HG03460 (cell line): ENCODE measurements around the gene WASF1.
A peak's percentile ranks its signal among the peaks of the same experiment; 100 is the strongest.
"Not testable (repeated sequence)": the region's sequence is repeated elsewhere in the genome, so short reads cannot be mapped to it uniquely, and the experiment has no call there.

Experiments used
- ATAC-seq: cut with Tn5 transposase; IDR thresholded peaks from one replicate; pipeline ENCODE4 v1.9.1; 2021; ENCODE audit not compliant: unreplicated experiment

Gene WASF1

DNA sequence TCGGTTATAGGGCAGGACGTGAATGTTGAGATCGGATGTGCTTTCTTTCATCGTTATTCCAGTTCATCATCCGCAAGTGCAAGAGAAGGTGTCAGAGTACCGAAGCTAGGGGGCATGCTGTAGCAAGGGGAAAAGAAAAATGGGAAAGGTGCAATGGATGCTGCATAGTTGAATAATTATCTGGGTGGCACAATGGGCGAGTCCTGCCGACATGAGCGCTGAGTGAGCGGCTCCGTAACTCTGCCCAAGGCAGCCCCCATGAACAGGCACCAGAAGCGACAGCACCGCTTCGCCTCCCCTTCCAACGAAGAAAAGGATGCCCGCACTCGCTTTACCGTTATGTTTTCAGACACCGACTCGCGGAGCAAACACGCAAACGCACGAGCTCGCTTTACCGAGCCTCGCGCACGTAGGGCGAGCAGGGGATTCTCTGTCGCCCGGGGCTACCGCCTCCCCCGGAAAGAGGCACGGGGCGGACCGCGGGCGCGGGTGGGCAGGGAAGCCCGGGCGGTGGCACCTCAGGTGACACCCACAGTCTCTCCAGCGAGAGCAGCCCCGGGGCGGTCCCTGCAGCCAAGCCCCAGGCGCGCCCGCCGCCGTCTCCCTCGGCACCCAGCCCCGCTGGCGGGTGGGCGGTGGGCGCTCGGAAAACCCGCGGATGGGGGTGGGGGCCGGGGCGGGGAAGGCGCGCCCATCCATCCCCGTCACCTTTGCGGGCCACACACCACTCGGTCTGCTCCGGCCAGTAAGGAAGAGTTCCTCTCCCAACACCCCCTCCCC, 654 bp downstream of the WASF1 start:
- peak; percentile 24 for ATAC-seq

DNA sequence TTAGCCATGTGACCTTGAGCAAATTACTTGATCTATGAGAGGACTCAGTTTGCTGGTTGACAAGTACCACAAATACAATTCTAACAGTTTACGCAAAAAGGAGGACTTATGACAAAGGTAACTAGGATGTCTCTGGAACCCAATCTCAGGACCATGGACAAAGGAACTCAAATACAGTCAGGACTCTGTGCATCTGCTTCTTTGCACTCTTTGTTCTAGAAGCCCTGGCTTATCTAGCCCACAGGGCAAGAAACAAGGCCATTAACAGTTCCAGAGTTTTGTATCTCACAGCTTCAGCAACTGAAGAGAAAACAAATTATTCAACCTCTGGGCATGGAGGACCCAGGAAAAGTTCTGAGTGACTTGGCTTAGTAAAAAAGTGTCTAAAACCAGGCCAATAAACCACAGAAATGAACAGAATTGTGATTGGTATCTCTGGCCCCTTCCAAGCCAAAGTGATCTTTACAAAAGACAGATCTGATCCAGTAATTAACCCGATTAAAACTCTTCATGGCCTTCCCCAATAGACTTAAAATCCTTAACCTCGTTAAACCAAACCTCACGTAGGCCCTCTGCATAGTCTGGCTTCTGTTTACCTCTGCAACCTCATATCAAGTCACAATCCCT, 5.9 kb downstream of the WASF1 start:
- ATAC-seq = no peak

DNA sequence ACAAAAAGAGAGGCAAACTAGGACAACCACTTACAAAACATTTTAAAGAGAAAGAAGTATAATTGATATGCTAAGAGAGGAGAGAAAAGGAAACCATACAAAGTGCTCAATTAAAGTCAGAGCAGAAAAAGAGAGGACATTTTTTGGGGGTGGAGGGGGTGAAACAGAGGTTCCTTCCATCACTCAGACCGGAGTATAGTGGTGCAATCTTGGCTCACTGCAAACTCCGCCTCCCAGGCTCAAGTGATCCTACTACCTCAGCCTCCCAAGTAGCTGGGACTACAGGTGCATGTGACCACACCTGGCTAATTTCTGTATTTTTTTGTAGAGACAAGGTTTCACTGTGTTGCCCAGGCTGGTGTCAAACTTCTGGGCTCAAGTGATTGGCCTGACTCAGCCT, 9.4 kb downstream of the WASF1 start:
- ATAC-seq = no peak

DNA sequence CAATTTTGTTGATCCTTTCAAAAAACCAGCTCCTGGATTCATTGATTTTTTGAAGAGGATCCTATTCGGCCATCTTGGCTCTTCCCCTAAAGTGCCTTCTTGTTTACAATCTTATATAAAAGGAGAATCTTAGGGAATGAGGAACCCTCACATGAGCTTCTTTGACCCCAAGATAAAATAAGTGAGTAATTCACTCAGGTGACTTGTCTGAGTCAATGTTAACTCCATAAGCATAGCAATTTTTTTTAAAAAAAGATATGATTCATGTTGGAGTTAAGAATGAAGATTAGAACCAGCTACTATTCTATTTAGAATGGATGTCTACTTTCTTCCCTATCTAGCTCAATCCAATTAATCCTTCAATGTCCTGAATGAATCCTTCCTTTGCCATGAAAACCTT, 21.0 kb downstream of the WASF1 start:
- no peak for ATAC-seq

DNA sequence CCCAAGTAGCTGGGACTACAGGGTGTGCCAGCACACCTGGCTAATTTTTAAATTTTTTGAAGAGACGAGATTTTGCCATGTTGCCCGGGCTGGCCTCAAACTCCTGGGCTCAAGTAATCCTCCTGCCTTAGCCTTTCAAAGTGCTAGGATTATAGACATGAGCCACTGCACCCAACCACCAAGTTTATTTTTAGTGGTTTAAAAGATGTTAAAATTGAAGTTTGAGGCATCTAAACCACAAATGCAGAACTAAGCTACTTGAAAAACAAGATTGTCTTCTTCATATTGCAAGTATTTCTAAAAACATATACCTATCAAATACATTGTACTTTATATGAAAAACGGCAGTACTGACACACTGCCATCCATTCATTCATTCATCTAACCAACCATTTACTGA, 31.6 kb downstream of the WASF1 start:
- ATAC-seq = no peak

DNA sequence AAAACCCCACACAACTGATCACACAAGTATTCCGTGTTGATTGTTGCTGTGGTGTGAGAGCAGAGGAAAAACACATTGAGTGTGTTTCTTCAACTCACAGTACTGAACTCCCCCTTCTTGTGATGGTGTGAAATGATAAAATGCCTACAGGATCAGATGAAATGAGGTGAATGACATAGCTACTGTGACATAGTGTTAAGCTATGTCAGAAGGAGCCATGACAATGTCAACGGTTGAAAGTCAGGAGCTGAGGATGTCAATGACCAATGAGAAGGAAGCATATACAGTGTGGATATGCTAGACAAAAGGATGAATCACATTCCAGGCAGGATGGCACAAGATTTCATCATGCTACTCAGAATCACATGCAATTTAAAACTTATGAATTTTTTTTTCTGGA, 38.8 kb downstream of the WASF1 start:
- ATAC-seq = no peak

DNA sequence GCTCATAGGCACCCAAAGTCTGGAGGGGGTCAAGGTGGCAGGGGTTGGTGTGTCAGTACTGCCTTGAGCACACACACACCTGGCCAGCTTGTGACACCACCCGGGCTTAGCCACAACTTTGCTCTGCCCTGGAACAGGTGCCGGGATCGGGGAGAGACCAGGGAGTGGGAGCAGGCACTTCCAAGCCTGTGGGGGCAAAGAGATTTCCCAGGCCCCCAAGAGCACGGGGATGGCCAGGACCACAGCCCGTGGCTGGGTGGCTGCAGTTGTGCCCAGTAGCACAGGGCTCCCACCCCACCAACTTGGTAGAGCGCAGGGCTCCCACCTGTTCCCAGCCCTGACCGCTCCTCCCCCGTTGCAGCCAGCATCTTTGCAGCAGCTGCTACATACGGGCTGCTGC, 40.4 kb downstream of the WASF1 start:
- ATAC-seq = no peak

DNA sequence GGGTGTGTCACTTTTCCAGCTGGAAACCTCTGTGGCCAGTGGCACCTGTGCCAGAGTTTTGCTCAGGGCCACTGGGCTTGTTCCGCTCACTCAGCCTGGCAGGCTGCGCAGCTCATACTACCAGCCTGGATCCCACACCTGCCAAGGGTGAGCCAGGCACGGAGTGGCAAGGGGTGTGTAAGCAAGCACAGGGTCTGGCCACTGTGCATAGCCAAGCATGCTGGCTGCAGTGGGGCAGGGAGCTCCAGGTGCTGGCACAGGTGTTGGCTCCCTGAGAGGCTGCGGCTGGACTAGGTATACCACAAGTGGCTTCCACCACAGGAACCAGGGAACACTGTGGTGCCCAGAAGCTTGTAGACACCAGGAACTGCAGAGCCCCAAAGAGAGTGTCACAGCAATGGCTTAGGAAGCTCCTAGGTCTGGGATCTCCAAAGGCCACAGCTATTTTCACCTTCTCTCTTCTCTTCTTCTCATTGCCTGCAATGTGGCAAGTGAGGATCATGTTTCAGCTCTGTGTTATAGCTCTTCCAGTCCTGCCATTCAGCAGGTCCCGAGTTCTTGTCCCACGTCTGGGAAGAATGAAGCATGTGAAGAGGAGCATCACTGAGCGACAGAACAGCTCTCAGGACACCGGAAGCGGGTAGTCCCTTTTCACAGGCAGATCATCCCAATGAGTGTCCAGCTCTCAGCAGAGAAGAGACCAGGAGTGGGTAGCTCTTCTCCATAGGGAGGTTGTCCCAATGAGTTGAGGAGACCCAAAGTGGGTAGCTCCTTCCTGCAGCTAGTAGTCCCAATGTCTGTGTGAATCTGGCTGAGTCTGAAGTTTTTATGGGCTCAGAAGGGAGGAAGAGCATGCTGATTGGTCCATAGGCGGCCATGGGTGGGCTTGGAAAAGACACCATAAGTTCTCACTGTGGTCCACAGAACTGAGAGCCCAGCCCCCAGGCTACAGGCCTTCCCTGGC, 41.3 kb downstream of the WASF1 start:
- ATAC-seq = no peak

DNA sequence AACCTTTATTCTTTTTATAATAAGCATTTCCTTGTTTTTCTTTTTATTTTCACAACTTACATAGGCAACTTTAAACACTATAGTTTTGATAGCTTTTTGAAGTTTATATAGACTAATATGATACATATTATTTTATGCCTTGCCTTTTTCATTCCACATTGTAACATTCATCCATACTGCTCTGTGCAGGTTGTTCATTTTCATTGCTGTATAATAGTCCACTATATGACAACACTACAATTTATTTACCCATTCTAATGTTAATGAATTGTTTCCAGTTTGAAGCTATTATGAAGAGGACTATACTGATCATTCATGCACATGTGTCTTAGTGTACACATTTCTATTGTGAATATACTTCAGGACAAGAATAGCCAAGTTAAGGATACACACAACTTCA, 49.1 kb downstream of the WASF1 start:
- no peak for ATAC-seq

DNA sequence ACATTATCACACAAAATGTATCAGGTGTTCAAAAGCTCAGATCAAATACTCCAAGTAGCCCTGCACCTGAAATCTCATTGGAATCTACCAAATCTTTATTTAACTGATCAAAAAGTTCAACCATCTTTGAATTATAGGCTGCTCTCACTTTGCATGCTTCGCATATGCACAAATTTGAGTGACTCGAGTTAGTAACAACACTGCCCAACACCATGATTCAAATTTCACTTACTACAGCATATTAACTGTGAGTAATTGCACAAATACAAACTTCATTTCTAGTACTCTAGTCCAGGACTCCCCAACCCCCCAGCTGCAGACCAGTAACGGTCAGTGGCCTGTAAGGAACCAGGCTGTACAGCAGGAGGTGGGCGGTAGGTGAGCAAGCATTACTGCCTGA, 51.1 kb downstream of the WASF1 start:
- ATAC-seq = no peak

DNA sequence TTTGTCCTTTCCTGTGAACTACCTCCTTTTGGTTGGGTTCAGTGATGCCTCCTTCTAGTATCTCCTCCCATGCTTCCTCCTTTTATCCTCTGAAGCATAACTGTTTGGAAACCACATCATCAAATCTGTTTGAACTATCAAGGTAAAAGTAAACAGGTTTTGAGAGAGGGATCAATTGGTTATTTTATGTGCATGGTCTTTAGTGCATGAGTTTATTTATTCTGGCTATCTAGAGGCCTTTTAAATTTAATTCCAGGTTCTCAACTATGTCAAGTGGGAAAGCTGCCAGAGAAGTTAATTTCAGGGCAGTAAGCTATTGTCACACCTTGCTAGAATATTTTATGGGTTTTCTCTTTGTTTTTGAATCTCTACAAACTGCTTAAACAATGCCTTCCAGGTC, 54.1 kb downstream of the WASF1 start:
- no peak for ATAC-seq

DNA sequence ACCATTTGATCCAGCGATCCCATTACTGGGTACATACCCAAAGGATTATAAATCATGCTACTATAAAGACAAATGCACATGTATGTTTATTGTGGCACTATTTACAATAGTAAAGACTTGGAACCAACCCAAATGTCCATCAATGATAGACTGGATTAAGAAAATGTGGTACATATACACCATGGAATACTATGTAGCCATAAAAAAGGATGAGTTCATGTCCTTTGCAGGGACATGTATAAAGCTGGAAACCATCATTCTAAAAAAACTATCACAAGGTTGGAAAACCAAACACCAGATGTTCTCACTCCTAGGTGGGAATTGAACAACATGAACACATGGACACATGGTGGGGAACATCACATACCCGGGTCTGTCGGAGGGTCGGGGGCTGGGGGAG, 57.8 kb downstream of the WASF1 start:
- ATAC-seq = not testable (repeated sequence)

DNA sequence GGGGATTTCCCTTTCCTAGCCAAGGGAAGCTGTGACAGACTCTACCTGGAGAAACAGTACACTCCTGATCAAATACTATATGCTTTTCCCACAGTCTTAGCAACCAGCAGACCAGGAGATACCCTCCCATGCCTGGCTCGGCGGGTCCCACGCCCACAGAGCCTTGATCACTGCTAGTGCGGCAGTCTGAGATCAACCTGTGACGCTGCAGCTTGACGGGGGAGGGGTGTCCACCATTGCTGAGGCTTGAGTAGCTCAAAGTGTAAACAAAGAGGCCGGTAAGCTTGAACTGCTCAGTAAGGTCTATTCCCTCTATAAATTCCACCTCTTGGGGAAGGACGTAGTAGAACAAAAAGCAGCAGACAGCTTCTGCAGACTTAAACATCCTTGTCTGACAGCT, 63.2 kb downstream of the WASF1 start:
- ATAC-seq = no peak

DNA sequence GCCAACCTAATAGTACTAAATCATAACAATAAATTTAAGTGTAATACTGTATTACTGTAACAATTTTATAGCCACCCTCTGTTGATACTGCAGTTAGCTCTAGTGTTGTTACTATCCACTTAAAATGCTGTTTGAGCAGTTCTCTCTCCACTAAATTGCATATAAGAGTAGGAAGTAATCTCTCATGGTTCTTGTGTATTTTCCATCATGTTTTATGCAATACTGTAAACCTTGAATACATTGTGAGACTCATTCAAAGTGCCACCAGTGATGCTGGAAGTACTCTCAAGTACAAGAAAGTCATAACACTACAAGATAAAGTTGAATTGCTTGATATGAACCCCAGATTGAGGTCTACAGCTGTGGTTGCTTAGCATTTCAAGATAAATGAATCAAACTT, 65.5 kb downstream of the WASF1 start:
- ATAC-seq = no peak

DNA sequence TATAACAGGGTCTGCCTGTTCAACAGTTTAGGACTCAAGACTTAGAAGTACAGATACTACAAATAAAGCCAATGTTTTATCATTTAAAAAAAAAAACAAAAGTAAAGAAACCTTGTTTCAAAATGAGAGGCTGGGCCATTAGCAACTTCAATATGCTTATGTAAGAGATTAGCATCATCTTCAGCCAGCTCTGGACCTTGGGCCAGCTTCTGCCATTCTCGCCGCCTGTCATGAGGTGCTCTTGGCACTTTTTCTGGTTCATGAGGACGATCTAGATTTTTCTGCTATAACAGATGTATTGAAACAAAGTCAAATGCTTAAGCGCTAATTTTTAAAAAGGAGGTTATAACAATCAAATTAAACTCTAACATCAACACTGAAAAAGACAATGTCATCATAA, 74.2 kb downstream of the WASF1 start:
- ATAC-seq = no peak

DNA sequence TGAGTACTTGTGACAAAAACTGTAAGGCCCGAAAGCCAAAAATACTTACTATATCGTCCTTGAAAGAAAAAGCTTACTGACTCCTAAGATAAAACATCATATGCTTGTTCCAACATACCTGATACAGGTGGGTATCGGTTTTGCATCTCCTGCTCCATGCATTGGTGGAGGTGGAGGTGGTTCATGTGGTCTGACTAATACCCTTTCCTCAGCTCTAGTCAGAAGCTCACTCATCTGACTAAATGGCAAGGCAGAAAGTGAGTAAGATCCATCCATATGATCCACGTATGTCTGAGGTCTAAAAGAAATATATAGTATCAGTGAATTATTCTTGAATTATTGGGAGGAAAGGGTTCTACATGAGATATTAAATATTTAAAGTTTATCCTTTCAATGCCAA, 76.2 kb downstream of the WASF1 start:
- no peak for ATAC-seq

DNA sequence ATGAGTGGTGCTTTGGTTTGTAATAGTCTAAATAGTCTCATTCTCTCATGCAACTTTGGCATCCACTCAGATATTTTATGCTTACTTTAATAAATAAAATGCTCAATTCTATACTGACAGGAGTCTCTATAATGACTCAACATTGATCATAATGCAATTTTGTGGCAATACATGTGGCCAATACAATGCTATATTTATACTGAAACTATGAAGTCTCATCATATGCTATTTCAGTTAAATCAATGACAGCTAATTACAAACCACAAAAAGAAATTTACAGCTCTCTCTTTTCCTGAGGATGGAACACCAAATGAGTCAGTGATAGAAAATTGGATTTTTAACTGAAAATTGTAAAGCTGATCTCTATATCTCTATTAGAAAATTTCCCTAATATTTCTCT, 77.1 kb downstream of the WASF1 start:
- ATAC-seq = no peak

DNA sequence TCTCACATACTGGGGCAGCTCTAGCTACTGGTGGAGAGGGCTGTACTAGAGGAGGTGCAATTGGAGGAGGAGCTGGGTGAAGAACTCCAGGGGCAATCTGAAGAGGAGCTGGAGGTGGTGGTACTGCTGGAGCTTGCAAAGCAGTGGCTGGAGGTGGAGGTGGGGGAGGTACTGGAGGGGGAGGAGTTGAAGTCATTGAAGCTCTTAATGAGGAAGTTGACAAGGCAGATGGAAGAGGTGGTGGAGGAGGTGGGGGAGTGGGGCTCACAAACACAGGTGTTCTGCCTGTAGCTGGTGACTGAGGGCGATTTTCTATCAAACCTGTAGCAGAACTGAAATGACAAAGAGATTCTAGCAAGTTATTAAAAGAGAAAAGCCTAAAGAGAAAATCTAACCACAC, 77.6 kb downstream of the WASF1 start:
- ATAC-seq = no peak

DNA sequence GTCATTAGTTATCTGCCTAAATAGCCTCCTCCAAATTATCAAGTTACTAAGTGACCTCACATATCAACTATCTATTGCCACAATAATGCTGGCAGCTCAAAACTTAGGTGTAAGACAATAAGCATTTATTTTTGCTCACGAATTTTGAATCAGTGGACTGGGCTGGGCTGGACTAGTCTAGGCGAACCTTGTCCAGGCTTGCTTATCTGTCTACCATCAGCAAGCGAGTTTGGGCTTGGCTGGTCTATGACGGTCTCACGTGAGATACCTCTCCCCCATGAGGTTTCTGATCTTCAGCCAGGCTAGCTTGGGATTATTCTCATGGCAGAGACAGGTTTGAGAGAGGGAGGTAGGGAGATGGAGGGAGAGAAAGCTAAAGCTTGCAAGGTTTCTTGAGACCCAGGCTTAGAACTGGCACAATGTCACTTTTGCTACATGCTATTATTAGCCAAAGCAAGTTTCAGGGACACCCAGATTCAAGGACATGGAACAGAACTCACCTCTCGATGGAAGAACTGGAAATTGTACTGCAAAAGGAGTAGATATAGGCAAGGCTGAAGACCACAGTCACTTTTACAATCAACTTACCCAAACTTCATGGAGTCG, 80.9 kb downstream of the WASF1 start:
- ATAC-seq = no peak

DNA sequence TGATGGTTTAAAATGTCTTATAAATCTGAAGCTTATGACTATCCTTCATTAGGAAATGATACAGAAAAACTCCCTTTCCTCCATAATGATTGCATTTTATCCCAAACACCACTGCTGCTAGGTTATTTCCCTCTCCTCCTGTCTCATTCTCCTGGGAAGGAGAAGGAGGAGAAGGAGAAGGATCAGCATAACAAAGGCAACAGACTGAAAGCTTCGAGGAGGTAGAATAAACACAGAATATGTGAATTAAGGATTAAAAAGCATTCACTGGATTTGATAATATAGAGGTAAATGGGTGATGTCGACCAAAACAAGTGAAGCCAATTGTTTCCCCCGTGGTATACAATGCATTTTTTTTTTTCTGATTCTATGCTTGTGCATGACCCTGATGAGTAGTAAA, 82.0 kb downstream of the WASF1 start:
- no peak for ATAC-seq

DNA sequence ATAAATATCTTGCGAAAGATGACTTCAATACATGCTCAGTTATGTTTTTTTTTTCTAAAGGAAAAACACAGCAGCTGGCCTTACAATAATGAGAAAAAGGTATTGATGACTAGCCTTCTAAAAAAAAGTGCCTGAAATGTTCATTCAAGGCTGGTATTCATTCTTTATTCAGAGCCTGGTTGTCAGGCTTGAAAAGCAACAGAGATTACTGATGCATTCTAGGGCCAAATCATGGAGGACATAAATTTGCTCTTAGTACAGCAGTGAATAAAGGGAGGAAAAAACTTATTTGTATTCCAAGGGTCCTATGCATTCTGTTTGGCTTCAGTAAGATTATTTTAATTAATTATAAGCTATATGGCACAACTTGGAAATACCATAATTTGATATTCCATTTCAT, 83.5 kb downstream of the WASF1 start:
- no peak for ATAC-seq
